ENCODE measurements around the gene SEMA6D. TPM values are rescaled to one million over a fixed set of nuclear protein-coding genes. Genes with fewer than 3 reads are reported as not detected.

SEMA6D gene
- total RNA-seq, 1 experiment from 2014 or later = 0.03 TPM

DNA sequence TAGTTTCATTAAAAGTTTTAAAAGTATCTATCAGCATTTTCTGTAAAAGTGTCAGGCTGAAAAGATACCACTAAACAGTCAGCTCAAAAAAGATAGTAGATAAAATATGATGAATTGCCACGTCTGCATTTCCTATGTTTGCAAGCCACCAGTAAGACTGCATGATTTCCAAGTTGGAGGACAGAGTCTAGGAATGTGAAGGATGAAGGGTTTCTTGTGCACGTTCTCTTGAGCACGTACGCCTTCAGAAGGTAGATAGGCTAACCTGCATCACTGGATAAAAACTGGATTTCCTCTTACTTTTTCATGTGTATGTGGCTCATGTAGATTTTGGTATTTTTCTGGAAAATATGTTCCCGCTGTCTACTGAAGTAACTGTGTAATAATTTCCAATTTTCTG, 9.9 kb upstream of the SEMA6D start:
- H3K4me1 ChIP-seq (ENCODE audit: control insufficient read depth, insufficient read depth, low read length) = no peaks in the 10 kb centered on the region
- no TSS peak for BruUV-seq (replicated peaks)
- no peak overlapping the region for H3K27ac ChIP-seq (ENCODE audit: low read length)
- no peak overlapping the region for H3K4me3 ChIP-seq (ENCODE audit: low read depth in 2 of 2, low read length in 2 of 2)
- no peaks in the 10 kb centered on the region for H3K9me3 ChIP-seq (ENCODE audit: control insufficient read depth, insufficient read depth, low read depth, low read length)
- in situ Hi-C loops (cut with HindIII; ENCODE audit: low pct_unique_long_range_greater_than_20kb, low sequenced_read_pairs) (no loop called here), intact Hi-C loops (cut with micrococcal nuclease; ENCODE audit: unreplicated experiment) (no loop called here)
- POLR2A ChIA-PET = no interaction called here
- CTCF ChIA-PET = no interaction called here
- H3K27me3 ChIP-seq (ENCODE audit: control insufficient read depth, insufficient read depth, low read length) = no peaks in the 10 kb centered on the region
- ATAC-seq = no peak
- no peak for DNase-seq (ENCODE audit: low read depth, low spot score)
- no peaks in the 10 kb centered on the region for H3K36me3 ChIP-seq (ENCODE audit: control insufficient read depth, insufficient read depth, low read length)
- TF ChIP-seq SIN3A (IDR thresholded peaks at IDR 0.05; ENCODE audit: borderline replicate concordance, insufficient read depth, low read depth, low read length) = no peak
- TF ChIP-seq REST (IDR thresholded peaks at IDR 0.05; ENCODE audit: insufficient read depth in 1 of 2, low read depth in 2 of 2, low read length in 1 of 2) = no peak
- no peak for TF ChIP-seq POLR2AphosphoS5 (IDR thresholded peaks at IDR 0.05; ENCODE audit: low read depth, low read length)
- TF ChIP-seq TCF7L2 (IDR thresholded peaks at IDR 0.05; ENCODE audit: low read depth, low read length) = no peak
- TF ChIP-seq CTCF (IDR thresholded peaks at IDR 0.05) = no peak

DNA sequence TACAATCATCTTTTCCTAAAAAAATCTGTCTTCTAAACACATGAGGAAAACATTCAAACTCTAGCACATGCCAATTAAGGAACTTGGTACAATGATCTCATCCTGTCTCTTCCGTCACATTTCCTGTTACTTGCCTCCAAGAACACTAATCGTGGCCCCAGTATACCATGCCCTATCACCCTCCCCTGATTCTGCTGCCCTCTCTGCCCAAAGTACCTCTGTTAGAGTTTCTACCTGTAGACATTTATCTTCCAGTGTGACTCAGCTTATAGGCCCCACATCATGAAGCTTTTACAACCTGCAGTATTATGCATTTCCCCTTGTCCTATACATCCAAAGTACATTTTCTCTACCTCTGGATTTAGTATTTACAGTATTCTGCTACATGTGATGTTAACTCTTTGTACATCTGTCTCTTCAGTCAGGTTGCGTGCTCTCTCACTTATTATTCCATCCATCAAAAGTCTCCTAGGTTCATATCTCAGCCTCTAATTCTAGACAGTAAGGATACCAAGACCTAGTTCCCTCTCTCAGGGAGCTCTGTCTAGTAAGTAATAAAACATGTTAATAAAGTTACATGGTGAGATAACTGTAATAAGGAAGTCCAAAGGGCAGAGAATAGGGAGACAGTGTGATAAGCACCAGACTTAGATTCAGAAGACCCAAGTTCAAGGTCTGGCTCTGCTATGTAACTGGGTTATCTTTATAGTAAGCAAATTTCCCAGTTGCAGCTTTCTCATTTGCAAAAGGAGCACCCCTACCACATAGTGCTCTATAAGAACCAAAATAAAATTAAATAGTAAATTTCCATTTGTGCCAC, 8.9 kb upstream of the SEMA6D start:
- BruUV-seq (replicated peaks) = no TSS peak
- H3K9me3 ChIP-seq (ENCODE audit: control insufficient read depth, insufficient read depth, low read depth, low read length) = no peaks in the 10 kb centered on the region
- POLR2A ChIA-PET = no interaction called here
- ATAC-seq (no peak), DNase-seq (ENCODE audit: low read depth, low spot score) (no peak)
- TF ChIP-seq POLR2AphosphoS5 (IDR thresholded peaks at IDR 0.05; ENCODE audit: low read depth, low read length) = no peak
- TF ChIP-seq TCF7L2 (IDR thresholded peaks at IDR 0.05; ENCODE audit: low read depth, low read length) = no peak
- TF ChIP-seq SIN3A (IDR thresholded peaks at IDR 0.05; ENCODE audit: borderline replicate concordance, insufficient read depth, low read depth, low read length) = no peak
- no peak for TF ChIP-seq REST (IDR thresholded peaks at IDR 0.05; ENCODE audit: insufficient read depth in 1 of 2, low read depth in 2 of 2, low read length in 1 of 2)
- TF ChIP-seq CTCF (IDR thresholded peaks at IDR 0.05) = no peak
- no peak overlapping the region for H3K4me3 ChIP-seq (ENCODE audit: low read depth in 2 of 2, low read length in 2 of 2)
- CTCF ChIA-PET = no interaction called here
- in situ Hi-C loops (cut with HindIII; ENCODE audit: low pct_unique_long_range_greater_than_20kb, low sequenced_read_pairs) = no loop called here
- H3K27ac ChIP-seq (ENCODE audit: low read length) = no peak overlapping the region
- no peaks in the 10 kb centered on the region for H3K36me3 ChIP-seq (ENCODE audit: control insufficient read depth, insufficient read depth, low read length)
- no peaks in the 10 kb centered on the region for H3K4me1 ChIP-seq (ENCODE audit: control insufficient read depth, insufficient read depth, low read length)
- no peaks in the 10 kb centered on the region for H3K27me3 ChIP-seq (ENCODE audit: control insufficient read depth, insufficient read depth, low read length)
- intact Hi-C loops (cut with micrococcal nuclease; ENCODE audit: unreplicated experiment) = no loop called here

Data from Panc1 (cell line).